ENCODE results near the gene ALG2. TPM values are rescaled to one million over a fixed set of nuclear protein-coding genes. Genes with fewer than 3 reads are reported as not detected.
A peak's percentile ranks its signal among the peaks of the same experiment; 100 is the strongest.

Gene ALG2
- total and polyA plus RNA-seq, 4 donors = 20.6 to 43.6 (median 30.3) TPM

- peak; percentile 76 for DNase-seq (ENCODE audit: low spot score)
- Histone ChIP-seq H3K9ac (ENCODE audit: low read depth in 1 of 2, low read length in 2 of 2) (no peak overlapping the region), H3K27ac (ENCODE audit: low read depth in 1 of 2, low read length in 2 of 2) (no peak overlapping the region), H3K9me3 (ENCODE audit: control insufficient read depth in 4 of 4, low read length in 3 of 4) (no peaks in the 10 kb centered on the region), H3K27me3 (ENCODE audit: control insufficient read depth in 4 of 4, insufficient read depth in 4 of 4, low read length in 3 of 4) (no peaks in the 10 kb centered on the region), H3K36me3 (ENCODE audit: control insufficient read depth in 4 of 4, insufficient read depth in 3 of 4, low read depth in 1 of 4, low read length in 3 of 4) (no peaks in the 10 kb centered on the region), H3K4me3 (ENCODE audit: low read depth in 1 of 3, low read length in 3 of 3) (no peak overlapping the region), H3K4me1 (ENCODE audit: control insufficient read depth in 4 of 4, insufficient read depth in 4 of 4, low read length in 3 of 4) (peaks cover 0 to 8% (median 3%) of the 10 kb centered on the region in 4 donors)
- no peak for TF ChIP-seq GABPA (IDR thresholded peaks at IDR 0.05 in 1 of 2, conservative IDR thresholded peaks at IDR 0.05 in 1 of 2)
- peak; percentile 94 to 96 for TF ChIP-seq RAD21 (IDR thresholded peaks at IDR 0.05)
- TF ChIP-seq CTCF (IDR thresholded peaks at IDR 0.05; ENCODE audit: low read depth, low read length, missing input control) = peak; percentile 93
- peak; percentile 23 for TF ChIP-seq NR2F2 (IDR thresholded peaks at IDR 0.05)
- no peak for TF ChIP-seq JUND (IDR thresholded peaks at IDR 0.05)
- TF ChIP-seq TAF1 (conservative IDR thresholded peaks at IDR 0.05) = no peak
- no peak for TF ChIP-seq FOXA1 (IDR thresholded peaks at IDR 0.05)
- no peak for TF ChIP-seq HNF4G (IDR thresholded peaks at IDR 0.05)
- no peak for TF ChIP-seq ZBTB33 (IDR thresholded peaks at IDR 0.05)
- TF ChIP-seq MAX (IDR thresholded peaks at IDR 0.05) = no peak
- no peak for TF ChIP-seq SP1 (IDR thresholded peaks at IDR 0.05)
- no peak for TF ChIP-seq FOXA2 (IDR thresholded peaks at IDR 0.05)
- TF ChIP-seq HNF4A (conservative IDR thresholded peaks at IDR 0.05) = peak in 1 of 2 donors; percentile 15
- no peak for TF ChIP-seq REST (IDR thresholded peaks at IDR 0.05)
- TF ChIP-seq ATF3 (IDR thresholded peaks at IDR 0.05) = no peak
- no peak for TF ChIP-seq YY1 (IDR thresholded peaks at IDR 0.05)
- TF ChIP-seq EGR1 (IDR thresholded peaks at IDR 0.05; ENCODE audit: low read depth in 2 of 2) = no peak
- TF ChIP-seq RXRA (IDR thresholded peaks at IDR 0.05) = peak in 1 of 2 donors; percentile 12
- 36% methylated on average over 29 of the region's 29 CpGs for WGBS
These were observed 37.0 kb downstream of the ALG2 start for GRCh38 chr9:99184475-99185347.

Measured in liver (tissue), 9 donors.